Measurements from ENCODE around the gene TOMM40.
A peak's percentile ranks its signal among the peaks of the same experiment; 100 is the strongest.

Gene TOMM40

DNA sequence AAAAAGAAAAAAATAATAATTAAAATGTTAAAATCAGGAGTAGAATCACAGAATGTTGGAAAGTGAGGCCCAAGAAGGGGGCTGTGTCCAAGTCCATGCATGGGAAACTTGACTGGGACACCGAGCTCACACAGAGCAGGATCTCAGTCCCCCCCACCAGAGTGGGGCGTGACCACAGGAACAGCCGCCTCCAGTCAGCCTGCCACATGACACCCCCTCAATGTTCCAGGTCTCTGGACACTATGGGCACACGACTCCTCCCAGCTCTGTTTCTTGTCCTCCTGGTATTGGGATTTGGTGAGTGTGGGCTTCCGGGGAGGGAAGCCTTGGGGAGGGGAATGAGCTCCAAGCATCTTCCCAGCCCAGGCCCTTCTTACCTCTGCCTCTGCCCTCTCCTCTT lies 57.2 kb downstream of the TOMM40 start:
- no peak overlapping the region for H3K4me3 ChIP-seq (ENCODE audit: low read depth, low read length)
- no peak for TF ChIP-seq CTCF (IDR thresholded peaks at IDR 0.05; ENCODE audit: low read depth, low read length)

- H3K4me3 ChIP-seq (ENCODE audit: low read depth, low read length), result no peak overlapping the region
- no peak for TF ChIP-seq CTCF (IDR thresholded peaks at IDR 0.05; ENCODE audit: low read depth, low read length)
Observed at GRCh38 chr19:44948763-44949374, 57.8 kb downstream of the TOMM40 start.

DNA sequence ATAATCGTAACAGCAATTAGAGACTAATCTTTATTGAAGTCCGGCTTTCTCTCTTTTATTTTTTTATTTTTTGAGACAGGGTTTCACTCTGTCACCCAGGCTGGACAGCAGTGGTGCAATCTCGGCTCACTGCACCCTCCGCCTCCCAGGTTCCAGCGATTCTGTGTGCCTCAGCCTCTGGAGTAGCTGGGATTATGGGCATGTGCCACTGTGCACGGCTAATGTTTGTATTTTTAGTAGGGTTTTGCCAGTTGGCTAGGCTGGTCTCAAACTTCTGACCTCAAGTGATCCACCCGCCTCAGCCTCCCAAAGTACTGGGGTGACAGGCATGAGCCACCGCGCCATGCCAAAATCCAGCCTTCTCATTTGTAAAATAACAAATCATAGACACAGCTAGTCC lies 58.5 kb downstream of the TOMM40 start:
- H3K4me3 ChIP-seq (ENCODE audit: low read depth, low read length), result no peak overlapping the region
- TF ChIP-seq CTCF (IDR thresholded peaks at IDR 0.05; ENCODE audit: low read depth, low read length), result no peak

DNA sequence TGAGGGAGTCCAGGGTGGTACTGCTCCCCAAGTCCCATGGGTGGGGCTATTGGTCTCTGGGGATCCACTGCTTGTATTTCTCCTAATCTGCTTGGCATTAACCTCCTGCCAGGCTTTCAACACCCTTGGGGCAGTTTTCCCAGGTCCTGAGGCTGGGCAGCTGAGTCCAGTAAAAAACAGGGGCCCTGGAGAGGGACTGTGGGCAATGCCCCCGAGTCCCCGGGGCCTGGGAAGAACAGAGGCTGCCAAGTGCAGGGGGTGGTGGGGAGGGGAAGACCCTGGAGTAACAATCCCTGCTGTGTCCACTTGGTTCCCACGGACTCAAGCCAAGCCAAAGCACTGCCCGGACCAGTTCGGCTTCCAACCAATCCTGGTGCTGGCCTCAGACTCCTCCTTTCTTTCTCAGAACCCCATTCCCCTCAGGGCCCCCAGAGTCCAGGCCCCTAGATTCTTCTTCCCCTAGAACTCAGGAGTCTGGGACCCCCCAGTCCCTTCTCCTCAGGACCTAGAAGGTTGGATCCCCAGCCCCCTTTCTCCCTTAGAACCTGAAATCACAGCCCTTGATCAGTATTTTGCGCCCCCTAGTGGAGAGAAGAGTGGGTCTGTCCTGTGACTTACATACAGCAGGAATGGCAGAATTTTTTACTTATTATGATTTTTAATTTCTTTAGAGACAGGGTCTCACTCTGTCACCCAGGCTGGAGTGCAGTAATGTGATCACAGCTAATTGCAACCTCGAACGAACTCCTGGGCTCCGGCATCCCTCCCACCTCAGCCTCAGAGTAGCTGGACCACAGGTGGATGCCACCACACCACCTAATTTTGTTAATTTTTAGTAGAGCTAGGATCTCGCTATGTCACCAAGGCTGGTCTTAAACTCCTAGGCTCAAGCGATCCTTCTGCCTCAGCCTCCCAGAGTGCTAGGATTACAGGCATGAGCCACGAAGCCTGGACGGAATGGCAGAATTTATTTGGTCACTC lies 60.4 kb downstream of the TOMM40 start:
- no peak overlapping the region for H3K4me3 ChIP-seq (ENCODE audit: low read depth, low read length)
- TF ChIP-seq CTCF (IDR thresholded peaks at IDR 0.05; ENCODE audit: low read depth, low read length), result peak; percentile 78
